ENCODE measurements around the gene RAP1GAP2. TPM values are rescaled to one million over a fixed set of nuclear protein-coding genes. Genes with fewer than 3 reads are reported as not detected.
A peak's percentile ranks its signal among the peaks of the same experiment; 100 is the strongest.

RAP1GAP2 gene
- total and polyA plus RNA-seq, 11 donors: 13.5 to 44.1 (median 34.3) TPM

GRCh38 chr17:2978991-2979390 is 182.8 kb downstream of the RAP1GAP2 start:
- ATAC-seq (no peak), DNase-seq (no peak)
- Histone ChIP-seq H3K27me3 (no peaks in the 10 kb centered on the region), H3K36me3 (peaks cover 0 to 13% (median 0%) of the 10 kb centered on the region in 9 donors), H3K4me3 (no peak overlapping the region), H3K27ac (no peak overlapping the region), H3K9me3 (peaks cover 0 to 6% (median 0%) of the 10 kb centered on the region in 12 donors), H3K4me1 (peaks cover 0 to 11% (median 1%) of the 10 kb centered on the region in 12 donors)
- intact Hi-C loops (cut with DNase I): no loop called here
- TF ChIP-seq POLR2A (IDR thresholded peaks at IDR 0.05) (no peak), CTCF (IDR thresholded peaks at IDR 0.05) (no peak)
- 85 to 91% (median 89%) methylated on average over 2 of the region's 2 CpGs for WGBS, 4 donors

GRCh38 chr17:2980211-2980903 is 184.1 kb downstream of the RAP1GAP2 start:
- Histone ChIP-seq H3K4me1 (peaks cover 0 to 11% (median 1%) of the 10 kb centered on the region in 12 donors), H3K9me3 (no peaks in the 10 kb centered on the region), H3K27ac (no peak overlapping the region), H3K27me3 (no peaks in the 10 kb centered on the region), H3K4me3 (no peak overlapping the region), H3K36me3 (peaks cover 0 to 21% (median 4%) of the 10 kb centered on the region in 9 donors)
- DNase-seq (peak in 1 of 5 donors; percentile 20), ATAC-seq (no peak)
- intact Hi-C loops (cut with DNase I): loop anchor here in 1 of 10 donors (5.0 kb wide), 2 partner anchors 38 to 133 kb away; no protein-coding TSS in a partner anchor
- TF ChIP-seq CTCF (IDR thresholded peaks at IDR 0.05): no peak
- TF ChIP-seq POLR2A (IDR thresholded peaks at IDR 0.05): no peak
- 97 to 98% (median 97%) methylated on average over 13 of the region's 13 CpGs for WGBS, 4 donors

- Histone ChIP-seq H3K27me3 (no peaks in the 10 kb centered on the region), H3K27ac (no peak overlapping the region), H3K4me1 (peaks cover 0 to 11% (median 1%) of the 10 kb centered on the region in 12 donors), H3K4me3 (no peak overlapping the region), H3K9me3 (no peaks in the 10 kb centered on the region), H3K36me3 (peaks cover 0 to 26% (median 5%) of the 10 kb centered on the region in 9 donors)
- WGBS, 4 donors: 90 to 96% (median 93%) methylated on average over 5 to 8 of the region's 8 CpGs
- intact Hi-C loops (cut with DNase I): loop anchor here in 1 of 10 donors (5.0 kb wide), 2 partner anchors 39 to 134 kb away; no protein-coding TSS in a partner anchor
- peak in 1 of 5 donors; percentile 31 for DNase-seq
- no peak for ATAC-seq
- TF ChIP-seq POLR2A (IDR thresholded peaks at IDR 0.05) (no peak), CTCF (IDR thresholded peaks at IDR 0.05) (no peak)
Observed at GRCh38 chr17:2980904-2981246, 184.6 kb downstream of the RAP1GAP2 start.

GRCh38 chr17:2981325-2981724 is 185.1 kb downstream of the RAP1GAP2 start:
- Histone ChIP-seq H3K4me1 (peaks cover 0 to 11% (median 1%) of the 10 kb centered on the region in 12 donors), H3K27me3 (no peaks in the 10 kb centered on the region), H3K4me3 (no peak overlapping the region), H3K36me3 (peaks cover 0 to 30% (median 5%) of the 10 kb centered on the region in 9 donors), H3K9me3 (no peaks in the 10 kb centered on the region), H3K27ac (peak overlapping the region in 2 of 12 donors; percentile 5 to 72)
- intact Hi-C loops (cut with DNase I): loop anchor here in 1 of 10 donors (5.0 kb wide), 2 partner anchors 39 to 134 kb away; no protein-coding TSS in a partner anchor
- 73 to 92% (median 86%) methylated on average over 6 of the region's 6 CpGs for WGBS, 4 donors
- DNase-seq: peak in 1 of 5 donors; percentile 17
- TF ChIP-seq CTCF (IDR thresholded peaks at IDR 0.05): no peak
- TF ChIP-seq POLR2A (IDR thresholded peaks at IDR 0.05): no peak
- ATAC-seq: no peak

All from heart left ventricle (tissue), 16 donors.